Measurements from ENCODE around the gene MGAT3. TPM values are rescaled to one million over a fixed set of nuclear protein-coding genes. Genes with fewer than 3 reads are reported as not detected.

The MGAT3 gene
- polyA plus RNA-seq, 12 donors, result 2.3 to 12.6 (median 3.5) TPM; not detected in 1

DNA sequence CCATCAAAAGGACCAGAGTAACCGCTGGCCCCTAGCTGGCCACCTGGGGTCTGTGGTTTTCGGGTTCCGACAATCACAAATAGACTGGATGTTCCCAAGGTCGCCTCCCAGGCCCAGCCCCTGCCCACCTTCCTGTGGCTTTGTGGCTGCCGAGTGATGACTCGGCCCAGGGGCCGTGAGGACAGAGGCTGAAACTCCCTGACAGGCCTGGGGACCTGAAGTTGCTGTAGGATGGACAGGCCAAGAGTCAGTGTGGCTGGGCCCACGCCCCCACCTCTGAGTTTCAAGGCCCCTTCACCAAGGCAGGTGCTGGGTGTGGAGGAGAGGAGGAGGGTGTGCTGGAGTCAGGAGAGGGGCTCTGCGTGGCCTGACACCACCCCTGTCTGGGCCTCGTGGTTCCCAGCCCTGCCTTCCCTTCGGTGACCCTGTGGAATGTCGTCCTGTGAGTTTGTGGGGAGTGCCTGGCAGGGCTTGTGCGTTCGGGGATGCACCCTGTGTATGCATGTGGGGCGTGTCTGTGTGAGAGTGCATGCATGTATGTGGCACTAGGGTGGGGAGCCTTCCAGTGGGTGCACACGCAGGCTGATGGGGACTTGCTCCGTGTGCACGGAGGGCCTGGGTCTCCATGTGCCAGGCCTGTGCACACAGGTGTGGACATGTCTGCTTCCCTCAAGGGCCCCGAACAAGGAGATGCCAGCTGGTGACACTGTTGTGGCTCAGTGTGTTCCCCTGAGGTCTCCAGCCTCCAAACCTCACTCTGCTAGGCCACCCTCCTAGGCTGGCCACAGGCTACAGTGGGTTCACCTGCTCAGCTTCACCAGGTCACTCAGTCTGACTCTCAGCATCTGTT is 8.4 kb upstream of the MGAT3 start:
- DNase-seq, result no peak

DNA sequence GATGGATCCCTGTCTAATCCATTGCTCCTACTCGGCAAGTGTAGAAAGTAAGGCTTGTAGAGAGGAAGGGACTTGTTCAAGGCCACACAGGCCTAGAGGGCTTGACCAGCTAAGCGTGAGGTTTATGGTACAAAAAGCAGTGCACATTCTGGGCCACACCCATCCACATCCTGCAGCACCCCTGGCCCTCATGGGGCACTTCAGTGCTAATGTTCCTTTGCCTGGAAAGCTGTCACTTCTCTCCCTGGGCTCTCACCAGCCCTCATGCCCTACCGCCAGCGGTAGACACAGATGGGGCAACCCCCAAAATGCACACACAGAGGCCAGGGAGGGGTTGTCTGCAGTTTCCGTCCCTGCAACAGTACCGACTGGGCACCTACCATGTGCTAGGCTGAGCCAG is 7.1 kb upstream of the MGAT3 start:
- no peak for DNase-seq

DNA sequence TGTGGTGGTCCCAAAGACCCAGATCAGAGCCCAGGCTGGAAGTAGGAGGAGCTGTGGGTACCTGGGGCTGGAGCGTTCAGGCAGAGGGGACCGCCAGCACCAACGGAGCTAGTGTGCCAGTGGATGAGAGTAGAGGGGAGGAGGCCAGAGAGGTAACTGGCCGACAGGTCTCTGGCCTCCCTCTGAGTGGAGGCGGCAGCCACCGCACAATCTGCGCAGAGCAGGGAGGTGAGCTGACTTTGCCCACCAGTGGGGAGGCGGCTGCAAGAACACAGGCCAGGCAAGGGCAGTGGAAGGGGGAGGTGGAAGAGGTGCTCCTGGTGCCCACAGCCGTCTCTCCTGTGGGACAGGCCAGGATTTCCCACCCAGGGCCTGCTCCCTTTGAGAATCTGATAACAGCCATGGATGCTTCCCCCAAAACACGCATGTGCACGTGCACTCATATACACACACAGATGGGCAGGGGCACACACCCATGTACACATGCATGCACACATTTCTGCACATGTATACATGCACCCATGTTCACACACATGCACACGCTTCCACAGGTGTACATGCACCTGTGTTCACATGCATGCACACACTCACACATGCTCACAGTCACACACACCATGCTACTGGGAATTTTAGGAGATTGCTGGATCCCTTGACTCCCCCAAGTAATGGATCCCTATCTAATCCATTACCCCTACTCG is 6.4 kb upstream of the MGAT3 start:
- no peak for DNase-seq

DNA sequence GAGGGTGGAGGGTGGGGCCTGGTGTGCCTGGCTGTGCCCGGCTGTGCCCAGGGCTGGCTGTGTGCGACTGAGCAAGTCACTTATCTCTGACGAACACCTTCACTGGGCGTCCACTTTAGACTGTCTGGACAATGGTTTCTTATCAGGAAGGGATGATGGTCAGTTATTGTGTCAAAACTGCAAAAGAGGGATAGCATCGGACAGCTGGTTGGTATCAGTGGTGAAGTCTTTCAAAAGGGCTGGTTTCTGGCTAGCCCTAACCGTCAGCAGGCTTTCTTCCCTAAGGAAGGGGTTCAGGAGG is 4.1 kb upstream of the MGAT3 start:
- DNase-seq, result no peak

DNA sequence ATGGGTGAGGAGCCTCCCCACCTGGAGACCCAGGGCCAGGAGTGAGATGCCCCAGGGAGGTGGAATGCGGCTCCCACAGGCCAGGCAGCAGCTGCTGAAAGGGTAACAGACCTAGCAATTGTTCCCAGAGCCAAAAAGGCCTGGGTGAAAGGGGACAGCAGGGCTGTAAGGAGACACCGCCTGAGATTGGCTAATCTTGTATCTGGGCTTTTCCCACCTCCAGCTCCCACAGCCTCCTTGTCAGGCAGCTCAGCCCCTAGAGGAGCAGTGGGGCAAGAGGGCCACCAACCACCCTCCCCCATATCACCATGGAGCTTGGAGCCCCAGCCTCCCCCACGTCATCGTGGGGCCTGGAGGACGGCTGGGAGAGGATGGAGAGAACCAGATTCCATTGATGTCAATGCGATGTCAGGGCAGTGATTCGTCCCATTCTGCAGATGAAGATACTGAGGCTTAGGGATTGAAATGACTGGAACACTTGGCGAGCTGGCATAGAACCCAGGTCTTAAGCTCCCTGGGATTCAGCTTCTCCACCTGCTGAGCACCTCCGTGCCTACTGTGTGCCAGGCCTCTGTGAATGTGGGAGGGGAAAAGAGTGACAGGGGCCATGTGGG is 2.9 kb upstream of the MGAT3 start:
- DNase-seq, result no peak

DNA sequence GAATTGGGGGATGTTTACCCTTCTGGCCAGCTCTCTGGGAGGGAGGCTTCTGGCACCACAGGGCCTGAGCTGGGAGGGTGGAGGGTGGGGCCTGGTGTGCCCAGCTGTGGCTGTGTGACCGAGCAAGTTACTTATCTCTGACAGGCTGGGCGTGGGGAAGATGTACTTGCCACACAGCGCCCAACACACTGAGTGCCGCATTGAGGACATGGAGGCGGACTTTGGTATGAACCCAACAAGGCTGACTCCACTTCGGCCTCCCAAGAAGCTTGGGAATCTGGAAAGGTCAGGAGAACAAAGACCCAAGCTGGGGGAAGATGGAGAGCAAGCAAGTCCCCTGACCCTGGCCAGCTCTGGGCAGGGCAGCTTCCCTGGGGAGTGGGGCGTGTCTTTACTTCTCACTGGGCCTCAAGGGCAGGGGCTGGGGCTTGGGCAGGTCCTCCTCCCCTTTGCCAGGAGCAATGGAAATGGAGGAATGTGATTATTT is 2.4 kb upstream of the MGAT3 start:
- no peak for DNase-seq

DNA sequence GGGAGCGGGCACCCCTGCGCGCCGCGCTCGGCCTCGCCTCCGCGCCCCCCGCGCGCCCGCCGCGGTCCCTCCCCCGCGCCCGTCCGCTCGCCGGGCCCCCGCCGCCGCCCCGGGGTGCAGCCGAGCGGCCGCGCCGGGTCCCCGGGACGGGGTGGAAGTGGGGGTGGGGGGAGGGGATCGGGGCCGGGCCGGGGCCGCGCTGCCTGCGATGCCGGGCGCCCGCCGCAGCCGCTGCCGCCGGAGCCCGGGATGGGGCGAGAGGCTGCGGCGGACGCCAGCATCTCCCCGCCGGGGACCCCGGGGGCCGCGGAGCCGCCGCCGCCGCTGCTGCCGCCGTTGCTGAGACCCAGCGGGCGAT is 365 bp downstream of the MGAT3 start:
- DNase-seq, result no peak

DNA sequence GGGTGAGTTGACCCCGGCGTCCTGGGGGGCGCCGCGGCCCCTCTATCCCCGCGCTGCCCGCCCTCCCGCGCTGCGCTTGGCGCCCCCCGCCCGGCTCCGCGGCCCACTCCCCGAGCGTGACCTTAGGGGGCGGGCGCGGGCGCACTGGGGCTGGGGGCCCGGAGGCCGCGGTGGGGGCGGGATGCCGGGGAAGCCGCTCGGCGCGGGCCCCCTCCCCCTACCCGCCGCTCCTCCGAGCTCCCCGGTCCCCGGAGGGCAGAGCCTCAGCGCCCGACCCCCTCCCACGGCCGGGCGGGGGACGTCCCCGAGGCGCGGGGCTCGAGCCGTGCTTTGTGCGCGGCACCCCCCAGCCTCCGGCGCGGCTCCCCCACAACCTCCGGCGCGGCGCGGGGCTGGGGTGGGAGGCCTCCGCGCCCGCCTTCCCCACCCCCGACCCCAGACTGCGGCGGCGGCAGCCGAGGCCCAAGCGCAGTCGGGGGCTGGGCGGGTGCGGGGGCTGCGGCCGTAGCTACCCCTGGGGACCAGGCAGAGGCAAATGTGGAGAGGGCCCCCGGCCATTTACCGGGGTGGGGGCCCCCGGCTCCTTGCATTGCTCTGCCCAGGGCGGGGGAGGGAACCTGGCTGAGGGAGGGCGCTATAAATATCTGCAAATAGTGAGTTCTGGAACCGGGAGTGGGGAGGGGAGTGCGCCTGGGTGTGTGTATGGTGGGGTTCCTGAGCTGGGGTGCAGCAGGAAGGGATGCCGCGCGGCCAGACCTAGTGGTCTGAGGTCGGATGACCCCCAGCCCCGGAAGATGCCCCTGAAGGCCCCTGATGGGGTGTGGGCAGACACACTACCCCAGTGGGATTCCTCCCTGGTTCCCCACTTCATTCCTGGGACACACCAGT is 988 bp downstream of the MGAT3 start:
- no peak for DNase-seq

DNA sequence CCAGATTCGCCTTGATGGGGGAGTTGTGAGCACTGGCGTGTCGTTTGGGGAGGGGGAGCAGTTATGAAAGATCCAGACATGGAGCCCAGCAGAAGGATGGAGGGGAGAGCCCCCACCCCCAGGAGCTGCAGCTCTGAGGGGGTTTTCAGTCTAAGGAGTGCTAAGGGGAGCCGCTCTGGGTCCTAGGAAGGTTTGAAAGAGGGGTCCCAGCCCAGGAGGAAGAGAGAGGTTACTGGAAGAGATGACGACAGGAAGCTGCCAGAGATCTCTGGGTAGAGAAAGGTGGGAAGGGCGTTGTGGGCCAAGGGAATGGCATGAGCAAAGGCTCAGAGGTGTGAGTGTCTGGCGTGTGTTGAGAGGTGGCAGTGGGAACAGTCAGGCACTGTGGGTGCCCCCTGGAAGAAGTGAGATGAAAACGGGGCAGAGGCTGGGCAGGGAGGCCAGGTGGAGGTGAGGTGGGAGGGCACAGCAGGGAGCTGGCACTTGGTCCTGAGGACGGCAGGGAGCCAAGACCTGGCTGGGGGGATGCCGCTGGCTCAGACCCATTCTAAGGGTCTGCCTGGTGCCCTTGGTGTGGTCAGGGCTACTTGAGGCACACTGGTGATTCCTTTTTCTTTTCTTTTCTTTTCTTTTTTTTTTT is 1.8 kb downstream of the MGAT3 start:
- DNase-seq, result no peak

DNA sequence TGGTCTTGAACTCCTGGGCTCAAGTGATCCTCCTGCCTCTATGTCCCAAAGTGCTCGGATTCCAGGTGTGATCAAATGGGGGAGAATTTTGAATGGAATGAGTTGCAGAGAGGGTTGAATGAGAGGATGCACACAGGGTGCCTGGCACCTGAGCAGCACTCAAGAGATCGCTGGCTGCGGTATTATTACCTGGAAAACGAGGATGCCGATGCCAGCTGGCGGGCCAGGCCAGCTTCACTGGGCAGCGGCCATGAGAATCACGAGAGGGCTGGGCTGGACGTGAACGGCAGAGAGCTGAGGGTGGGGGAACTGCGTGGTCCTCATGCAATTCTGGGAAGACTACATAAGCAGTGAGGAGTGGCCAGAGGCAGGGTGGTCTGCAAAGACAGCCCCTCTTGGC is 2.9 kb downstream of the MGAT3 start:
- DNase-seq, result no peak

DNA sequence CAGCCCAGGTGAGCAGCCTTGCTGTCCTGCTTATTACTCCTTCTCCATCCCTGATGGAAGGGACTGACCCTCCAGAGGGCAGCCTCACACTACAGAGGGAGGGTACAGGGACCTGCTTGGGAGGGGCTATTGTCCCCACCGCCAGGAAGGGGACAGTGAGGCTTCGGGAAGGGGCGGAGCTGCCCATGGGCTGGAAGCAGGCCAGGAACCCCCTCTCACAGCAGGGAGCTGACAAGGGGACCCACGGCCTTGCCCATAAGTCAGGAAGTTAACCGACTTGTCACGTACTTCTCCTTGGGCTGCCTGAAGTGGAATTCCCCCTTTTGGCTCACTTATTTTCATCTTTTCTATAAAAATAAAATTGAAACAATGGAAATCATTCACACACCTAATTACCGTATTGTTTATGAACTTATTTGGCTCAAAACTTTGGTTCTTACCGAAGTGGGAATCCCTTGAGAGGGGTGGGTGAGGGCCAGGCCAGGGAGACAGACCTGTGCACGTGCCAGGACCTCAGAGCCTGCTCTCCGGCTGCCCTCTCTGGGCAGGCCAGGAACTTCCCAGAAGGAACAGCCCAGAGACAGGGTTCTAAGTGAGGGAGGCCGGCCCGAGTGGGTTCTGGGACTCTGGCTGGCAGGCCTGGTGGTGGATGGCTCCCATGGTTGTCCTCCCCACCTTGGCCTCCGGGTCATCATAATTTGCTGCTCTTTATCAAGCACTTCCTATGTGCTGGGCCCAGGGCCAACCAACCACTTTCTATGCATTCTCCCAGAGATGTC is 5.8 kb downstream of the MGAT3 start:
- no peak for DNase-seq

DNA sequence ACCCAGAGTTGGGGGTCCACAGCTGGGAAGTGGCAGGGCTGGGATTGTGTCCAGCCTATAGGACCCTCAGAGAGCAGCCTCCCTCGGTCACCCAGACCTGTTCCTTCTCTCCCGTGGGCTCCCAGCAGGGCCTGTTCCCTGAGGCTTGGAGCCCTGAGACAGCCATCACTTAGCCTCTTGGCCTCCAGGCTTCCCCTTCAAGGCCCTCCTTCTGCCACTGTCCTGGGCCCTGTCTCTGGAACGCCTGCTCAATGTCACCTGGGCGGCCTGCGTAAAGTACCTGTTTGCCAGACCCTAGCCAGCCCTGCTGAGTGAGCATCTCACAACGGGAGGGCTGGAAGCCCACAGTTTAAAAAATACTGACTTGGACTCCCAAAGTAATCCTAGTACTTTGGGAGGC is 6.5 kb downstream of the MGAT3 start:
- DNase-seq, result no peak

DNA sequence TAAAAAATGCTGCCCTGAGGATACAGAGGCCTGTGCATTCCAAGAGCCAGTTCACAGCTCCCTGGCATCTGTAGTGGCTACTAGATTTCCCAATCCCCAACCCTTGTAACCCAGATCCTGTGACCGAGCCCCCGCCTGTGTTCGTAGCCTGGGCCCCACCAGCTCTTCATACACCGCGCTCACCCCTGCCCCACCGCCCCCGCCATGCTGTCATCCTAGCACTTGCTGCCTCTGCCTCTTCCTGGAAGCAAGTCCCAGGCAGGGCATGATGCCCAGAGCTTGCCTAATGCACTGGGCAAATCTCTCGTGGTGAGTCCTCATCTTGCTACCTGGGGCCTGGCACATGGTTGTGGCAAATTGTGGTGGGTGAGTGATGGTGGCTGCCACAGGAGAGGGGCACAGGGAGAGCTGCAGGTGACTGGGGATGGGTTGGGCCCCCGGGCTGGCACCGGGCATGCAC is 7.1 kb downstream of the MGAT3 start:
- no peak for DNase-seq

DNA sequence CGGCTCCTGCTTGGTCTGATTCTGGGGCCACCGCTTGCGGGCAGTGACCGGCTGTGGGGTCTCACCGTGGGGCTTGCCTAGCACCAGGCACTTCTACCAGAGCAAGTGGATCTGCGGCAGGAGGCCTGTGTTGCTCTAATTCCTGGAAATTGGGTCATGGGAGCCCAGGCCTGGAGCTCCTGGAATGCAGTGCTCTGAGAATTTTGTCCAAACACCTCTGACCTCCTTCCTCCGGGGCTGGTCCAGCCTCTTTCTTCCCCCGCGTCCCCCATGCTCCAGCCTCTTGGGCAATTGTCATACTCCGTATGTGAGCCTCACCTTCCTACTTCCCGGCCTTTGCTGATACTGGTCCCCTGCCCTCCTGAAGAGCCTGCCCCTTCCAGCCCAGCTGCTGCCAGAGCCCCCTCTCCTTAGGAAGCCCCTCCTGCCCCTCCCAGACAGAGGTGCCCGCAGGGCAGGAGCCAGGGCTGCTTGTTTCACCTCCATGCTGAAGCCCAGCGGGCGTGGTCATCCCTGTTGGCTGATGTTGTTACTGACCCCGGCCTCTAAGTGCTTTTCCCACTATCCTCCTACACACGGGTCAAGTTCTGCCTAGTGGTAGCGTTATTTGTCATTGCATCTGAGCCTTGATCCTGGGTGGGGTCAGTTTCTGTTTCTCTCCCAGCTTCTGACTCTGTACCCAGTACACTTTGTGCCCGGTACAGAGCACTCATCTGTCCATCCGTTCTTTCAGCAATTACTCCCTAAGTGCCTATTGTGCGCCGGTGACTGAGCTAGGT is 9.6 kb downstream of the MGAT3 start:
- no peak for DNase-seq

DNA sequence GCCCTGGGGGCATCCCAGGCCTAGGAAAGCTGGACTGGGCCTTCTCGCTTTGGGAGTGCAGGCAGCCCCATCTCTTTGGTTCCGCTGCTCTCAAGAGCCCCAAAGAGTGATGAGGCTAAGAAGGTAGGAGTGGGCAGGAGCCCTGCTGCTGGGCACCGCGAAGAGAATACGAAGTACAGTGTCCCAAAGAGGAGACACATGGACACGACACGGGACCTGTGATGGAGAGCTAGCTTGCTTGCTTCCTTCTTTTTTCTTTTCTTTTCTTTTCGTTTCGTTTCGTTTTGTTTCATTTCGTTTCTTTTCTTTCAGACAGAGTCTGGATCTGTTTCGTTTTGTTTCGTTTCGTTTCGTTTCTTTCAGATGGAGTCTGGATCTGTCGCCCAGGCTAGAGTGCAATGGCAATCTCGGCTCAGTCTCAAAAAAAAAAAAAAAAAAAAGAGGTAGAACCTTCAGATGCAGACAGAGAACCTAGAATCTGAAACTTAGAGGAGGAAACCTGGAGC is 10.6 kb downstream of the MGAT3 start:
- no peak for DNase-seq

DNA sequence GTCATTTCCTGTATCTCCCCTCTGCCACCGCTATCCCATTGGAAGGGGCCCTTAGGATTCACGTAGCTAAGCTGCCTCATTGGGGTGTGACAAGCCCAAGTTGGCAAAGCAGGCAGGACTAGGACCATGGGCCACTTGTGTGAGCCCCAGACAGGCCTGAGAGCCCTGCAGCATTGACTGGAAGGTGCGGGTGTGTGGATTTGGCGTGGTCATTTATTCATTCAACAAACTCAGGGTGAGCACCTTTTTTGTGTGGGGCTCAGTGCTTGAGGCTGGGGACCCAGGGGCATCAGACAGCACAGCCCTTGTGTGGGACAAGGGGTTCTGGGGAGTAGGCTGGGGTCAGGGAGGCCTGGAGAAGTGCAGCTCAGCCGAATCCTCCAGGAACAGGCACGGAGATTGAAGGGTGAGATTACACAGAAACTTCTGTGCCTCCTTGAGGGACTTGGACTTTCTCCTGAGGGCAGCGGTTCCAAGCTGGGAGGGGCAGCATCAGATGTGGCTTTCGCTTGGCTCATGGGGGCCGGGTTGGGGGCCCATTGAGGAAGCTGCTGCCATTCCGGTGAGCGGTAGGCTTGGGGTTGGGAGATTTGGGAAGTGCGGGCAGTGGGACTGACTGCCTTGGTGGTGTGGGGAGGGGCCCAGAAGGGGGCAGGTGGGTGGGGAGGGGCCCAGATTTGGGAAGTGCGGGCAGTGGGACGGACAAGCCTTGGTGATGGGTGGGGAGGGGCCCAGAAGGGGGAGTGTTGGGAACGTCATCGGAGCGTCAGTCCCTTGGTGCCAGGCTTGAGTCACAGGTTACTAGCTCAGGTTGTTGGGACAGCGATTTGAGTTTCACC is 11.9 kb downstream of the MGAT3 start:
- no peak for DNase-seq

DNA sequence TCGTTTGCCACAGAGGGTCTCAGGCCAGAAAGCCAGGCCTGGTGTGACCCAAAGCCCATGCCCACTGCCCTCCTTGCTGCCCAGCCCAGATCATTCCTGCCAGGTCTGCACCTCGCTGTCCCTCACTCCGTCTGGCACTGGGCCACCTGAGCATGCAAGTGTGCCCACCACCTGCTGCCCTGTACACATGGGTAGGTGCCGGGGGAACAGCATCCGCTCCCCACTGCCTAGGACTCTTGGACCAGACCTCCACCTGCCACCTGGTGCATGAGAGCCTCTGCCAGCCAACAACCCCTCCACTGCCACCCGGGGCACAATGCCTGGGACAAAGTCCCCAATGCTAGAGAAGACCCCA is 12.5 kb downstream of the MGAT3 start:
- no peak for DNase-seq

DNA sequence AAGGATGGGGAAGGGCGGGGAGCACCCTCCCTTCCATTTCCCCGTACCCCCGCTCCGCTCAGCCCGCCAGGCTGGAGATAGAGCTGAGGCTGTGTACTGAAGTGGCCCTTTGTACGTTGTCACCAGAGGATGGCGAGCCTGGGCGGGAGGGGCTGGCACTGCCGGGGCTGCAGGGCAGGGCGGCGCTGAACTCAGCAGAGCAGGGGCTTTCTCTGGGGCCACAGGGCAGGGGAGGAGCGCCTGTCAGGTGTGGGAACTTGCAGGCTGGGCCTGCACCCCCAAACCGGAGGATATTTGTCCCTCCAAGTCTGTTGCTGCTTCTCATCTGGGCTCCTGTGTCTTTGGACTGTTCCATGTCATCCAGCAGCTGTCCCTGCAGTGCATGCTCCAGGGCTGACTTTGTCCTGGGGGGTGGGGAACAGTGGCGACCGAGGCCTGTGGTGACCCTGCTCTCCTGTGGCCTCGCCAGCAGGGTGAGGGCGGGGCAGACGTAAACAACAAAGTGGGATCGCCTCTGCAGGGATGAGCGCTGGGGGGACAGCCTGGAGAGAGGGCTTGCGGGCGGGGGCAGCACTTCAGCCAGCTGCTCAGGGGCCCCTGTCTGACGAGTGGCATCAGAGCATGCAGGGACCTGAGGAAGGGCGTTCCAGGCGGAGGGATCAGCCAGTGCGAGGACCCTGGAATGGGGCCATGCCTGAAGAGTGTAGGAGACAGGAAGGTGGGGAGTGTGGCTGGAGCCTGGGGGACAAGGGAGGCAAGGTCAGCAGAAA is 13.1 kb downstream of the MGAT3 start:
- no peak for DNase-seq
